ENCODE data around the gene PRRT1B.

PRRT1B gene

DNA sequence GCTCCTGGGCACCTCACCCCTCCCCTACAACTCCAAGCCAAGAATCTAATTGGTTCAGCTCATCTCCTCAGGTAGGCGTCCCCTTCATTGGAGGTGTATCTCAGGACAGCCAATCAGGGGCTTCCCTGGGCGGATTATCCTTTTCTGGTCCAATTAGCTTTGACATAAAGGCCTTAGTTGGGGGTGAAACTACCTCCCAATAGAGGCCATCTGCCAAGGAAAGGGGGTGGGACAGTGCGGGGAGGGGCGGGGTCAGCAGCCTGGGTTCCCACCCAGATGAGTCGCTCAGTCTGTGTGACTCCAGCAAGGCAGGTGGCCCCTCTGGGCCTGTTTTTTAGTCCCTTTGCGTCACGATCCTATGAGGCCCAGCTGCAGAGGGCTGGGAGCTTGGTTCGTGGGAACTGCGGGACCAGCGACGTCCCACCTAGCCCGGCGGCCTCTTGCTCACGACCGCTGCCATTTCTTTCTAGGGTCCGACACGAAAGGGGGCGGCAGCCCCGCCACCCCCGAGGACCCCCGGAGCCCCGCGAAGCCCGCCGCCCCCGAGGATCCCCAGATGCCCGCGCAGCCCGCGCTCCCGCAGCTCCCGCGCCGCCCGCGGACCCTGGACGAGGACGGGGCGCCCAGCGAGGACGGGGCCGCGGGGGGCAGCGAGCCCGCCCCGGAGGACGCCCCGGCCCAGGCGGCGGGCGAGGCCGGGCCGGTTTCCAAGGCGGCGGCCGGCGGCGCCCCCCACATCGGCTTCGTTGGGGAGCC is 8.9 kb downstream of the PRRT1B start:
- no peak for DNase-seq

DNA sequence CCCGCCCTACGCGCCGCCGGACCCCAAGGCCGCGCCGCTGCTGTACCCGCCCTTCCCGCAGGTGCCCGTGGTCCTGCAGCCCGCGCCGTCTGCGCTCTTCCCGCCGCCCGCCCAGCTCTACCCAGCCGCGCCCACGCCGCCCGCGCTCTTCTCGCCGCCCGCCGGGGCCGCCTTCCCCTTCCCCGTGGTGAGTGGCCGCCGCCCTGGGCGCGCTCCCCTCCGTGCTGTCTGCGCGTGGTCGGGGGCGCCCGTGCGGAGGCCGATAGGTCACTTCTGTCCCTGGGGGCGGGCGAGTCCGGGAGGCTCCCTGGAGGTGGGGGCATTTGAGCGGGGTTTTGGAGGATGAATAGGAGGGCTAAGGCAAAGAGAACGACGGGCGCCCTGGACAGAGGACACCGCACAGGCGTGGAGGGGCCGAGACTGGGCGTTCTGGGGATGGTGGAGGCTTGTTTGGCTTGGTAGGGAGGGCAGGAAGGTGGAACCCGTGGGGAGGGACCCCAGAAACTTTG is 9.6 kb downstream of the PRRT1B start:
- DNase-seq = no peak

DNA sequence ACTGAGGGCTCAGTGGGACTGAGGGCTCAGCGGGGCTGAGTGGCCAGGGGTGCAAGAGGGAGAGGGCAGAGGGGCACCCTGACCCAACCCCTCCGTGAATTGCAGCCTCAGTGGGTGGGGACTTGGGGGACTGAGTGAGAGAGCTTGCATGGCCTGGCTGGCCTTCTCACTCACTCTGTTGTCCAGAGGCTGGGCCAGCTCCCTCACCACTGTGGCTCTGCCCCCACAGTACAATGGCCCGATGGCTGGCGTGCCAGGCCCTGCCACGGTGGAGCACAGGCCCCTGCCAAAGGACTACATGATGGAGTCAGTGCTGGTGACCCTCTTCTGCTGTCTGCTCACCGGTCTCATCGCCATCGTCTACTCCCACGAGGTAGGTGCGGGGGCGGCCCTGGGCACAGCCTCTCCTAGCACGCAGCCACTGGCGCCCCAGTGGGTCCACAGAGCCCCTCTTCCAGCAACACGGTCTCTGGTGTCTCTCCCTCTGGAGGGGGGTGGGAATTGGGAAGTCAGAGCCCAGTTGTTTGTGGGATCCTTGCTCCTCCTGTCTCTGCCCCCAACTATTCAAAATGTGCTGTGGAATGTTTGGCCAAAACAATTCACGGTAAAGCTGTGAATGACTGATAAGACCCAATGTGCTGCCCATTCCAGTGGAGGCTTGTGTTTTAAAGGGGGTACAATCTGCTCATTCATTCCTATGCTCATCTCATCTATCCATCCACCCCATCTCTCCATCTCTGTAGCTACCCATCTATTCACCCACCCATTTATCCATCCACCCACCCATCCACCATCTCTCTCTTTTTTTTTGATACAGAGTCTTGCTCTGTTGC is 10.7 kb downstream of the PRRT1B start:
- DNase-seq = no peak

DNA sequence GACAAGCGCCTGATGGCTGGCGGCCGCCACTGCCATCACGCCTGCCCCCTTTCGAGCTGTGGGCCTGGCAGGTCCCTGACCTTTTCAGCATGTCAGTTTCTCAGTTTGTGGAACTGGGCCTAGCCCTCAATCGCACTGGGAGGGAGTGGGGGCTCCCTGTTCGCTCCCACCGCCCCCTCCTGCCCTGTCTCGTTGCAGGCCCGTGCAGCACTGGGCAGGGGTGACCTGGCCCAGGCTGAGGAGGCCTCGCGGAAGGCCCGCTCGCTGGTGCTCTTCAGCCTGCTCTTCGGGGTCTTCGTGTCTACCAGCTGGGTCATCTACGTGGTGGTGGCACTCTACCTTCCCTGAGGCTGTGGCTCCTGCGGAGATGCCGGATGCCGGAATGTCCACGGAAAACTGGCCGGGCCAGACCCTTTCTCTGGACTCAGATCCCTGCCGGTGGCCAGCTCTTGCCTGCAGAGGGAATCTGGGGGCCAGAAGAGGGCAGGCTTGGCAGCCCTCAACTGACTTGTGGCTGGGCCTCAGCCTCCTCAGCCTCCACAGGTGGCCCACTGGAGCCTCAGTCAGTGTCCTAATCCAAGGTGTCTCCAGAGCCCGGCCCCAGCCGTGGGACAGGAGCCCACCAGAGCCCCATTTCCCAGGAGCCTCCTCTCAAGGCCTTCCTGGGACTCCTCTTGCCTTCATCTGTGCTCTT is 12.7 kb downstream of the PRRT1B start:
- no peak for DNase-seq

DNA sequence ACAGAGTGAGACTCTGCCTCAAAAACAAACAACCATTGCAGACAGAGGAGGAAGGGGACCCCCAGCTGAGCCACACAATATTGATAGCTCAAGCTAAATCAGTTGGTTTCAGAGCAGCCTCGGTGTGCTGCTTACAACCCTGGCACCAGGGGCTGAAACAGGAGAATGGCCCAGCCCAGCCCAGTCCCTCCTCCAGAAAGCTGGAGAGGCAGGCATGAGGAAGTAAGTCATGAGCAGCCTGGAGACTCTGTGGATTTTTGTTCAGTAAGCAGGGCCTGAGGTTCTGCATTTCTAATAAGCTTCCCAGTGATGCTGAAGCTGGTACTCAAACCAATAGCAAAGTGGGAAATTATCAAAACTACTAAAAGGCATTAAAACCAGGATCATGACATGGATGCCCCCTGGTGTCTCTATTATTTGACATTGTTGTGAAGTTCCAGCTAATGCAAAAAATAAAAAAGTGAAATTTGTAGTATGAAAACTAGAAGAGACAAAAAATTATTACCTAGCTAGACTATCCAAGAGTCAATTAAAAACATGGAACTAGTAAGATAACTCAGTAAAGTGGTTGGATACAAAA is 14.2 kb downstream of the PRRT1B start:
- DNase-seq = no peak

DNA sequence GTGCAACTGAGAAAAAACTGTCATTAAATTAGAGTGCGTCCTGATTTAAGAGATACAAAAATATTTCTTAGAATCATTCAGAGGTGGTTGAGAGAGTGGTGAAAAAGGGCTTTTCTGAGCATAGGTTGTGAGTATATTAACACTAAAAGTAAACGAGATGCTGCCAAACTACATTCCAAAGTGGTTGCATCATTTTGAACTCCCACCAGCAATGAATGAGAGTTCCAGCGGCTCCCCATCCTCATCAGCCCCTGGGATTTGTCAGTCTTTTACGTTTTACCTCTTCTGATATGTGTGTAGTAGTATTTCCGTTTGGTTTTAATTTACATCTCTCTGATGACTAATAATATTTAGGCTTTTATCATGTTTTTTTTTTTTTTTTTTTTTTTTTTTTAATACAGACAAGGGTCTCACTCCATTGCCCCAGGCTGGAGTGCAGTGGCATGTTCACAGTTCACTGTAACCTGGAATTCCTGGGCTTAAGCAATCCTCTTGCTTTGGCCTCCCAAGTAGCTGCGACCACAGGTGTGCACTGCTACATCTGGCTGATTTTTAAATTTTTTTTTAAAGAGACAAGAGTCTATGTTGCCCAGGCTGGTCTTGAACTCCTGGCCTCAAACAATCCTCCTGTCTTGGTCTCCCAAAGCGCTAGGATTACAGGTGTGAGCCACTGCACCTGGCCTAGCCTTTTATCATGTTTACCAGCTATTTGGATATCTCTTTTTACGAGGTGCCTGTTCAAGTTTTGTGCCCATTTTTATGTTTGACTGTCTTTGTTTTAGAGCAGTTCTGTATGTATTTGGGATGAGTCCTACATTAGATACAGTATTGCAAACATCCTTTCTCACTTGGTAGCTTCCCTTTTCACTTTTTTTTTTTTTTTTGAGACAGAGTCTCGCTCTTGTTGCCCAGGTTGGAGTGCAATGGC is 17.0 kb downstream of the PRRT1B start:
- no peak for DNase-seq

DNA sequence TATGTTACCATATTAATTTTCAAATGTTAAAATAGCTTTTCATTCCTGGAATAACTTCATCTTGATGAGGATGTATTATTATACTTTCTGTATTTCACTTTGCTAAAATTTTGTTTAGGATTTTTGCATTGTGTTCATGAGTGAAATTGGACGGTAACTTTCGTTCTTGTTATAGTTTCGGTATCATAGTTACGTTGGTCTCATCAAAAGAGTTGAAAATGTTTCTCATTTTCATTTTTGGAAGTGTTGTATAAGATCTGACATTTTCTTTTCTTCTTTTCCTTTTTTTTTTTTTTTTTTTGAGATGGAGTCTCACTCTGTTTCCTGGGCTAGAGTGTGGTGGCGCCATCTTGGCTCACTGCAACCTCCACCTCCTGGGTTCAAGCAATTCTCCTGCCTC is 20.0 kb downstream of the PRRT1B start:
- DNase-seq = no peak

DNA sequence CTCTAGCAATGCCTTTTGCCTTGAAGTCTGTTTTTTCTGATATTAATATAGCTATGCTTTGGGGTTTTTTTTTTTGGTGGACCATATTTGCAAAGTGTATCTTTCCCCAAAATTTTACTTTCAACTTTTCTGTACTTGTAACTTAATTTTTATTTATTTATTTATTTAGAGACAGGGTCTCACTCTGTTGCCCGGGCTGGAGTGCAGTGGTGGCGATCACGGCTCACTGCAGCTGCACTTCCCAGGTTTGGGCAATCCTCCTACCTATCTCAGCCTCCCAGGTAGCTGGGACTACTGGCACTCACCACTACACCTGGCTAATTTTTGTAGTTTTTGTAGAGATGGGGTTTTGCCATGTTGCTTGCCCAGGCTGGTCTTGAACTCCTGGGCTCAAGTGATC is 20.8 kb downstream of the PRRT1B start:
- DNase-seq = no peak

DNA sequence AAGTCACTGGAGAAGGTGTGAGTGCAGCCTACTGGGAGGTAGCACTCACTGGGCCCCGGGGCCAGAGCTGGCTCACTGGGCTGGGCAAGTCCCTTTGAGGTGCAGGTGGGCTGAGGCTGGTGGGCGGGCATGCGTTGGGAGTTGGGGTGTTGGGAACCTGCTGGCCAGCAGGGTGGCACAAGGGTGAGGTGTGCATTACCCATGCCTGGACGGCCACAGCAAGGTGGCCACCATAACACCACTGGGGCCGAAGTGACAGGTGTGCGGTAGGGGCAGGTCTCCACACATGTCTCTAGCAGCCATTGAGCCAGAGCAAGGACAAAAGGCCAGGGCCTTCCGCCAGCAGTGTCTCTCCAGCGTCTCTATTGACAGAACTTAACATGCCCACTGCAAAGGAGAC is 22.6 kb downstream of the PRRT1B start:
- no peak for DNase-seq

DNA sequence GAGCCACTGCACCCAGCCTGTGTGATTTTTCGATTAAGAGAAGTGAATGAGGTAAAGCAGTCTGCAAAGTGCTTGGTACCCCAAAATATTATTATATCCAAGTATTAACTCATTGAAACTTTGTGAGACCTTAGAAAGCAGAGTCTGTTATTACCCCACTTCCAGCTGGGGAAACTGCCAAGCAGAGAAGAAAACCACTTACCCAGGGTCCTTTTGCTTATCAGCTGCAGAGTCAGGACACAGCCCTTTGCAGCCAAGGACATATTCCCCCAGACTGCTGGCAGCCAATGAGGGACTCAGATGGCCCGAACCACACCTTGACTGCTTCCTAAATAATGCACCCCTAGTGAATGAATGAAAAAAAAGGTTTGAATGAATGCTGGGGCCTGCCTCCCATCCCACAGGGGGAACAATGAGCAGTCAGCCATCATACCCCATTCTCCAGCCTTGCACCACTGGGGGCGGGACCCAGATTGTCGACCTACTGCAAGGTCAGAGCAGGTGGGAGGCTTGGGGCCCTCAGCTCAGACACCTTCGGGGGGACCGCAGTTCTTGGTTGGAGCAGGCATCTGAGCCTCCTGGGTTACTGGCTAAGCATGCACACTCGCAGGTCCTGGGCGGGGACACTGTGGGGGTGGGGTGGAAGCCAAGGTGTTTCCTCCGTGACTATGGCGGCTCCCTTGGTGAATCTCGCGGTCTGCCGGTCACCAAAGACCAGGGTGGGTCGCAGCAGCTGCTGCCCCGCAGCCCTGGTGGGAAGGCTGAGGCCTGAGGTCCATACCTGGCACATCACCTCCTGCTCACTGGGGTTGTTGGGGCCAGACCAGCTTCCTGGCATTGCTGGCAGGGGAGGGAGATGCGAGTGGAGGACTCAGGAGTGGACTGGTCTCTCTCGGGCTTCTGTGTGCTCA is 29.7 kb downstream of the PRRT1B start:
- DNase-seq = no peak

DNA sequence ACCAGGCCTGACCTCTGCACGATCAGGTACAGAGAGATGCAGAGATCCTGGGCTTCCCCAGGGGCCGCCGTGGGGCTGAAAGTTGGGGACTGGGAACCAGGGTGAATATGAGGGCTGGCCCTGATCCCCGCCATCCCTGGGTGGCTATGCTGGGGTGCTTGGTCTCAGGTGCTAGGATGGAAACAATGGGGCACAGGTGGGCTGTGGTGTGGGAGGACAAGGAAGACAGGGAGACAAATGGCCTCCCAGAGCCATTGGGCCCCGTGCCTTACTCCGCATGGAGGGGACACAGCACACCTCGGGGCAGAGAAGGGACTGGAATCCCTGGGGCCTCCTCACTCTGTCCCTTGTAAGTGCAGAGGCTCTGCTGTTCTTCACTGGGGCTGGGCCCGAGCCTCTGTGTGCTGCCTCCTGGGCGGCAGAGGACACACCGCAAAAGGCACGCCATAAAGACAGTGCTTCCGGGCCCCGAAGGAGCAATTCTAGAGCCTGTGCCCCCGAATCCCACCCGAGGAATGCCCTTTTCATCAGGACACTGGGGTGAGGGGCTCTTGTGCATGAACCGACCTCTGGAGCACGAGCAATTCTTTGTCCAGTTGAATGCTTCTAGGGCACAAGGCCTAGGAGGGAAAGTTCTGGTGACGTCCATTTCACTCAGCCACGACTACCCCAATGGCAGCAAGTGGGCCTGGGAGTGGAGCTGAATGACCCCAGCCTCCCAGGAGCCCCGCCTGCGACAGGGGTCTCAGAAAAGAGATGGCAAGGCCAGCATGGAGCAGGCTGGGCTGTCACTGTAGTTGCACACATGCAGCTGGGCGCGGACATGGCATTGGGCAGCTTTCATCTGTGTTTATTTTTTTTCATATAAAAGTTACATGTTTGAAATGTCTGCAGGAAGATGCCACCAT is 30.9 kb downstream of the PRRT1B start:
- no peak for DNase-seq

DNA sequence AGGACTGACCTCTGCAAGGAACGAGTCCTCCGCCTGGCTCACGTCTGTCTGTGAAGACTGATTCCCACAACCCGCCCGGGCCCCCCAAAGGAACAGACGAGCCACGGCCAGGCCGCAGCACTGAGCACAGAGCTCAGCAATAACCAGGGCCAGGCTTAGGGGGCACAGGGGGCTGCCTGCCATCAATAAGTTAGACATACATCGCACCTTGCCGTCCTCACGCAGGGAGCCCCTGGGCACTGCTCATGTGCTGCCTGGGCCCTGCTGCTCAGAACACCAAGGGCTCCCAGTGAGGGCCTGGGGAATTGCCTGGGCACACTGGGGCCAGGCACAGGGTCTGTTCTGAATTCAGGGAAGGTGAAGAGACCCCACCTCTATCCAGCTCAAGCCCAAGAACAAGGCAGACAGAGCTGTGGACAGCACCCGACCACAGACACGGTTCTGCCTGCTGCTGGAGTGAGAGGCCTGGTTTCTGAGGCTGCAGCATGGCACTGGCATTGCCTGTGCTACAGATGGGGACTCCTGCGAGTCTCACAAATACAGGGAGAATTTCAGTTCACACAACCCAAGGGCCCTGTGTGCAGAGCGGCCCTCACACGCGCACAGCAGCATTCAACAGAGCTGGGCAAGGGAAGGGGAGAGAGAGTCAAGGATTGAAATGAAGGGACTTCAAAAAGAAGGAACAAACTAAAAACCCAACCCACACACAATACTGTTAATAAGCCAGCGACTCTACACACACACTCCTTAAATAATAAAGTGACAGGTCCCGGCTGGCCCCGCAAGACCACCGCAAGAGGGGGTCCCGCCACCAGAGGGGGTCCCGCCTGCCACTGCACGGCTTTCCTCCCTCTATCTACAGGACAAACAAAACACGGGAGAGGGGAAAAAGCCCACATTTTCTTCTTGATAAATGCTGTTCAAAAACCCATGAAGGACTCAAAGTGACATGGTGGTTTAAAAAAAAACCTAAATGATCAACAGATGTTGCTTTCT is 32.0 kb downstream of the PRRT1B start:
- DNase-seq = no peak

DNA sequence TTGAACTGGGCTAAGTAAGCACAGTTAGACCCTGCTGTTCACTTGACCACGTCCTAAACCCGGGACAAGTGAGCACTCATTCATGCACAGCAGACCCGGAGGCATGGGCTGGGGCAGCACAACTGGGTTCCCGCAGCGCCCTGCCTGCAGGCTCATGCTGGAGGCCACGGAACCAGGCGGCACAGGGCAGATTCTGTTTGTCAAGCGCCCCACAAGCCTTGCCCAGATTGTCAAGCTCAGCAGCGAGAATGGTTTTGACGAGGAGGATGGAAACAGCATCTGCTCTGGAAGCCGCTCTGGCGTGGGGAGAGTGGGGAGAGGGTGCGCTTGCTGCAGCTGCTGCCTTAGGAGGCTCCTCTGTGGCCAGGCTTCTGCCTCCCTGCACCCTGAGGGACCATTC is 32.7 kb downstream of the PRRT1B start:
- DNase-seq = no peak

DNA sequence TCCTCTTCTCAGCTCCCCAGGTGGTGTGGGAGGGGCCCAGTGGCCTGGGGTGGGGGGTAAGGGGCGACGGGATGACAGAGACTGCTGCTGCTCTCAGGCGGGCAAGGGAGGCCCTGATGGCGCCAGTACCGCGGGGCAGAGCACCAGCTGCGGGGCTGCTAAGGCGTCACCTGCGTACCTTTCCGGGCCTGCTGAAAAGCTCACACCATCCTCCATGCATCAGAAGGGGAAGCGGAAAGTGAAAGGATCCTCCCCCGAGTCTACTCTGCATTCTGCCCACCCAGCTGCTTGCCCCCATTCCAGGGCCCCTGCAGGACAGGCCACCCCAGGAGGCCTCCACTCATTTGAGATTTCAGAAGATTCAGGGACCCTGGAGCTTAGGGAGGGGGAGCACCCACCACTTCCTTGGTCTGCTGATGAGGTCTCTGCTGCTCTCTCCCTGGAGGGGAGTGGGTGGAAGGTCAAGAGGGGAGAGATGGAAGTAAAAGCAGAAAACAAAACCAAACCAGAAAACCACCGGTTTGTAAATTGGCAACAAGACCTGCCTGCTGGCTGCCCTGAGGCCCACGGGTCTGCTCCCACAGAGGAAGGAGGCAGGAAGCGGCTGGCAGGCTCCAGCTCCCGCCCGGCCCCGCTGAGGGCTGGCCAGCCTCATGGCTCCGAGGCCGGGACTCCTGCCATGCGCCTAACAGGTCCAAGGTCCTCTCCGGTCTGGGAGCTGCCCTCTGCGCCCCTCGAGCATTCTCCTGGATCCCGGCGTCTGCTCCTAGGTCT is 33.6 kb downstream of the PRRT1B start:
- no peak for DNase-seq

DNA sequence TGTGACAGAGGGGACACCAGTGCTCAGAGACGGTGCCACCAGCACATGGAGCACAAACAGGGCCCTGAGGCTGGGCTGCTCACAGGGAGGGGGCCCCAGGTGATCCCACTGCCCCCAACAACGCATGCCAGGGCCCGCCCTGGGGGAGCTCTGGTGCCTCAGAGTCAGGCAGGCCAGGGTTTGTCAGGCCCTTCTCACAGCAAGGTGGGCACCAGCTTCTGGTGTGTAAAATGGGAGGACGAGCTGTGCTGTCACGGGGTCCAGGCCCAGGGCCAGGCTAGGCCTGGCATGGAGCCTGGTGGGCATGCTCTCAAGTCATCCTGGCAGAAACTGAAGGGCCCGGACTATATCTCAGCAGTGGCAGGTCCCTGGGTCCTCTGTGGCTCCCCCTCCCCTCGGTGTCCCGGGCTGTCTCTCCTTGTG is 34.5 kb downstream of the PRRT1B start:
- DNase-seq = no peak

DNA sequence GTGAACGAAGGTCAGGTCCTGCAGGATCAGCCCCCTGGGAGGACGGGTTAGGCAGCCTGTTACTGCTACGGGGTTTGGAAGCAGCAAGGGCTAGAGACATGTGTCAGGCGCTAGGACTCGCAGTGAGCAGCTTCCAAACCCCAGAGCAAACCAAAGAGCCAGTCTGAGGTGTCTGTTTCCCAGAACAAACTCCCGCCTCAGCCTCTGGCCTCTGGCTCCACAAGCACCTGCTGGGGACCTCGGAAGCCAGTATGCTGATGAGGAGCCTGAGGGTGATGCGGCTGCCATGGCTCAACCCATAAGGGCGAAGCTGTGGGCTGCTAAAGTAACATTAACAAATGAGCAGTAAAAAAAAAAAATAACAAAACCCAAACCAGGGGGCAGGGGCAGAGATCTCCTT is 35.0 kb downstream of the PRRT1B start:
- no peak for DNase-seq

DNA sequence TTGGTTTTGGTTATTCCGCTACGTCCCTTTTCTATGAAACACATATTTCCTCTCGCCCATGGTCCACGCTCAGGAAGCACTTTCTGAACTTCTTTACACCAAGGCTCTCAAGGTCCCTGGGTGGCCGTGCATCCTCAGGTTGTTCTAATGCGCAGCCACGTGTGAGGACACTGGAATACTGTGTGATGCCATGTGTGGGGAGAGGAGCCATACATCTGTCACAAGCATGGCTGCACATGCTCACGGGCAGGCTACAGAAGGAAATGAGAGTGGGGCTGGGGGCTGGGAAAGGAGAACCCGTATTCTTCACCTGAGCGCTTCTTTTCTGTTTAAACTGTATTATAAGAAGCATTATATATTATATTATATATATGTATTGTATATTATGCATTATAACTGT is 36.7 kb downstream of the PRRT1B start:
- DNase-seq = no peak

Data from NCI-H510A treated with DMSO at 0.1 percent for 48 hours (cell line).